Measurements from ENCODE around the gene CCDC50.

Gene CCDC50

GRCh38 chr3:191357909-191358308 is 28.7 kb downstream of the CCDC50 start:
- no peak for ATAC-seq
- TF ChIP-seq ZNF565 (CRISPR knock-in tag; conservative IDR thresholded peaks at IDR 0.05; ENCODE audit: low read depth) (no peak), ZC3H10 (CRISPR knock-in tag; IDR thresholded peaks at IDR 0.05) (no peak), ARNTL (CRISPR knock-in tag; IDR thresholded peaks at IDR 0.05; ENCODE audit: borderline replicate concordance, low read depth) (no peak), TOX (CRISPR knock-in tag; IDR thresholded peaks at IDR 0.05; ENCODE audit: borderline replicate concordance) (no peak), SNAI2 (CRISPR knock-in tag; IDR thresholded peaks at IDR 0.05) (no peak), PATZ1 (CRISPR knock-in tag; IDR thresholded peaks at IDR 0.05; ENCODE audit: borderline replicate concordance) (no peak), PPARA (CRISPR knock-in tag; IDR thresholded peaks at IDR 0.05; ENCODE audit: borderline replicate concordance) (no peak), CSRNP3 (CRISPR knock-in tag; IDR thresholded peaks at IDR 0.05) (no peak), OSR1 (CRISPR knock-in tag; IDR thresholded peaks at IDR 0.05) (no peak), CSDC2 (CRISPR knock-in tag; IDR thresholded peaks at IDR 0.05) (no peak), ESRRG (CRISPR knock-in tag; IDR thresholded peaks at IDR 0.05) (no peak), ZNF70 (CRISPR knock-in tag; IDR thresholded peaks at IDR 0.05) (no peak), RARB (CRISPR knock-in tag; IDR thresholded peaks at IDR 0.05) (no peak), ZNF8 (CRISPR knock-in tag; IDR thresholded peaks at IDR 0.05) (no peak), TSHZ2 (CRISPR knock-in tag; IDR thresholded peaks at IDR 0.05) (no peak), ZFP3 (CRISPR knock-in tag; IDR thresholded peaks at IDR 0.05) (no peak), ZFP30 (CRISPR knock-in tag; IDR thresholded peaks at IDR 0.05) (no peak), BACH2 (CRISPR knock-in tag; IDR thresholded peaks at IDR 0.05; ENCODE audit: borderline replicate concordance) (no peak), POU6F1 (CRISPR knock-in tag; IDR thresholded peaks at IDR 0.05; ENCODE audit: borderline replicate concordance, low read depth) (no peak)

GRCh38 chr3:191358929-191359328 is 29.7 kb downstream of the CCDC50 start:
- ATAC-seq, result no peak
- TF ChIP-seq TSHZ2 (CRISPR knock-in tag; IDR thresholded peaks at IDR 0.05) (no peak), POU6F1 (CRISPR knock-in tag; IDR thresholded peaks at IDR 0.05; ENCODE audit: borderline replicate concordance, low read depth) (no peak), GLIS3 (CRISPR knock-in tag; IDR thresholded peaks at IDR 0.05) (no peak), ARNTL (CRISPR knock-in tag; IDR thresholded peaks at IDR 0.05; ENCODE audit: borderline replicate concordance, low read depth) (no peak), ZFP3 (CRISPR knock-in tag; IDR thresholded peaks at IDR 0.05) (no peak), BACH2 (CRISPR knock-in tag; IDR thresholded peaks at IDR 0.05; ENCODE audit: borderline replicate concordance) (no peak), PPARA (CRISPR knock-in tag; IDR thresholded peaks at IDR 0.05; ENCODE audit: borderline replicate concordance) (no peak), CSDC2 (CRISPR knock-in tag; IDR thresholded peaks at IDR 0.05) (no peak), CSRNP3 (CRISPR knock-in tag; IDR thresholded peaks at IDR 0.05) (no peak), ZC3H10 (CRISPR knock-in tag; IDR thresholded peaks at IDR 0.05) (no peak), TCF4 (CRISPR knock-in tag; IDR thresholded peaks at IDR 0.05; ENCODE audit: borderline replicate concordance) (no peak), ZFP30 (CRISPR knock-in tag; IDR thresholded peaks at IDR 0.05) (no peak), OSR1 (CRISPR knock-in tag; IDR thresholded peaks at IDR 0.05) (no peak)

All from SK-N-SH treated with all-trans-retinoic acid at 6 μM for 48 hours (cell line).